ENCODE data around the gene DNM3.

GRCh38 chr1:171809834-171810233, 31.5 kb upstream of the DNM3 start:
- no peak for TF ChIP-seq POLR2A (IDR thresholded peaks at IDR 0.05)
- TF ChIP-seq, protein P1, sequence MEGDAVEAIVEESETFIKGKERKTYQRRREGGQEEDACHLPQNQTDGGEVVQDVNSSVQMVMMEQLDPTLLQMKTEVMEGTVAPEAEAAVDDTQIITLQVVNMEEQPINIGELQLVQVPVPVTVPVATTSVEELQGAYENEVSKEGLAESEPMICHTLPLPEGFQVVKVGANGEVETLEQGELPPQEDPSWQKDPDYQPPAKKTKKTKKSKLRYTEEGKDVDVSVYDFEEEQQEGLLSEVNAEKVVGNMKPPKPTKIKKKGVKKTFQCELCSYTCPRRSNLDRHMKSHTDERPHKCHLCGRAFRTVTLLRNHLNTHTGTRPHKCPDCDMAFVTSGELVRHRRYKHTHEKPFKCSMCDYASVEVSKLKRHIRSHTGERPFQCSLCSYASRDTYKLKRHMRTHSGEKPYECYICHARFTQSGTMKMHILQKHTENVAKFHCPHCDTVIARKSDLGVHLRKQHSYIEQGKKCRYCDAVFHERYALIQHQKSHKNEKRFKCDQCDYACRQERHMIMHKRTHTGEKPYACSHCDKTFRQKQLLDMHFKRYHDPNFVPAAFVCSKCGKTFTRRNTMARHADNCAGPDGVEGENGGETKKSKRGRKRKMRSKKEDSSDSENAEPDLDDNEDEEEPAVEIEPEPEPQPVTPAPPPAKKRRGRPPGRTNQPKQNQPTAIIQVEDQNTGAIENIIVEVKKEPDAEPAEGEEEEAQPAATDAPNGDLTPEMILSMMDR (IDR thresholded peaks at IDR 0.05) = no peak
